HG02610 (cell line): ENCODE data around the gene GFRA1.

Experiments
- ATAC-seq: cut with Tn5 transposase; IDR thresholded peaks from one replicate; pipeline ENCODE4 v1.9.1; 2021; ENCODE audit warnings: mild to moderate bottlenecking, moderate library complexity; ENCODE audit not compliant: unreplicated experiment

The GFRA1 gene

DNA sequence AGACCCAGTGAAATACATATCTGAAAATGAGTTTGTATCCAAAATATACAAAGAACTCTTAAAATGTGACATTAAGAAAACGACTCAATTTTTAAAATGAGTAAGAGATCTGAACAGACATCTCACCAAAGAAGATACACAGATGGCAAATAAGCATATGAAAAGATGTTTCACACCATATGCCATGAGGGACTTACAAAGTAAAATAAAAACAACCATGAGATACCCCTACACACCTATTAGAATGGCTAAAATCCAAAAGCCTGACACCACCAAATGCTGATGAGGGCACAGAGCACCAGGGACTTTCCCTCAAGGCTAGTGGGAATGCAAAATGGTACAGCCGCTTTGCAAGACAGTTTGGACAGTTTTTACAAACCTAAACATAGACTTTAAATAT lies 27.9 kb downstream of the GFRA1 start:
- ATAC-seq = no peak

- ATAC-seq = no peak
These were observed 31.2 kb downstream of the GFRA1 start for GRCh38 chr10:116241642-116242410.

DNA sequence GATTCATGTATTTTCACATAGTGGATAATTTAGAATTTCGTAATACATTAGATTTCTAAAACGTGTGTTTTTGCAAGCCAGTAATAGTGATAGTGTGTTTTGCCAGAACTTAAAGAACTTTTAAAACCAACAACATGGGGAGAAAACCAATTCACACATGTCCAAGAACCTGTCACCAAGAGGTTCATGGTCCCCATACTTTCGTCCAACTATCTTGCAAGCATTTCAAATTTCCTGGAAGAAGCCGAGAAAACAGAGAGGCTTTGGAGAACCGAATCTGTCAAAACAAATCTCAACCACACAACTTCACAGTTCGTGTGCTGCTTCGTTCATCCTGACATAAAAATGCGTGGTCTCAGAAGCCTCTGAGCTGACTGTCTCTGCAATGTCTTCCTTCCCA lies 31.9 kb downstream of the GFRA1 start:
- ATAC-seq = no peak

- no peak for ATAC-seq
These were observed 32.7 kb downstream of the GFRA1 start for GRCh38 chr10:116240157-116240950.

DNA sequence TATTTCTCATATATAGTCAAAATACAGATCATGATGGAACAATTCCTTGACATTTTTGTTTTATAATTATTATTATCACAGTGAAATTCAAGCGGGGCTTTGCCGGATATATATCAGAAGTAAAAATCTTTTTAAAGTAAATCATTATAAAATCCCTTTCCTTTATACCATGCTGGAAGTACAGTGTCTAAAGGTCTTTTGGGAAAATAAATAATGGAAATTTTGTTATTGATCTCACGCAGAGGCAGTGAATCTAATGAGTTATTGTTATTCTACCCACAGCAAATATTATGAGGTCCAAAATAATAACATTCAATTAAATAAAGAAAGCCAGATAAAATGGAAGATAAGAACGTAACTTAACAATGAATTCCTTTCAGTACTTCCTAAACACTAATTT lies 33.8 kb downstream of the GFRA1 start:
- ATAC-seq = no peak

DNA sequence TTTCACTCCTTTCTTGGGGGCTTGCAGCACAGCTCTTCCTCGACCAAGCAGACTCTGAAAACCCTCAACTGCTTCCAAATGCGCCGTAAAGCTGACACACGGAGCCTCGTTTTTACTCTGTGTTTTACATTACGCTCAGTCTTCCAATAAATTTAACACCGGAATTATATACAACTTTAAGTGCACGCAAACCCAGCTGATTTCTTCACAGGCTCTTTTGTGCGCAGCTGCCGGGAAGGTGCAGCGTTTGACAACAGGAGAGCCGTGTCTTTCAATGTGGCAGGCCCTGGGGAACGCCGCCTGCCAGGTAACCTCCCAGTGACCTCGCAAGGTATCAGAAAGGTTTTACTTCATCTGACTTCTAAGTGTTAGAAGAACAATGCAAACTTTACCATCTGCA lies 35.0 kb downstream of the GFRA1 start:
- ATAC-seq = no peak

GRCh38 chr10:116237260-116237659 lies 35.7 kb downstream of the GFRA1 start:
- no peak for ATAC-seq

GRCh38 chr10:116233230-116233629 lies 39.8 kb downstream of the GFRA1 start:
- no peak for ATAC-seq

- ATAC-seq = no peak
These were observed 40.4 kb downstream of the GFRA1 start for GRCh38 chr10:116232613-116233012.

DNA sequence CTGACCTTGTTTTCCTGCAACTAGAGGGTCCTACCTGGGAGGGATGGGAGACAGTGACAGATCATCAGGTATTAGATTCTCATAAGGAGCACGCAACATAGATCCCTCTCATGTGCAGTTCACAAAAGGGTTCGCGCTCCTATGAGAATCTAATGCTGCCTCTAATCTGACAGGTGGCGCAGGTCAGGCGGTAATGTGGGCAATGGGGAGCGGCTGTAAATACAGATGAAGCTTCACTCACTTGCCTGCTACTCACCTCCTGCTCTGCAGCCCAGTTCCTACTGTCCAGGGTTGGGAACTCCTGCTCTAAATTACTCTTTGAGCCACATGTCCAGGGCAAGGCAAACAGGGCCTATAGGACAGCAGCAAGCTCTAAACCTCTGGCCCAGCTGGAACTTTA lies 46.2 kb downstream of the GFRA1 start:
- no peak for ATAC-seq

DNA sequence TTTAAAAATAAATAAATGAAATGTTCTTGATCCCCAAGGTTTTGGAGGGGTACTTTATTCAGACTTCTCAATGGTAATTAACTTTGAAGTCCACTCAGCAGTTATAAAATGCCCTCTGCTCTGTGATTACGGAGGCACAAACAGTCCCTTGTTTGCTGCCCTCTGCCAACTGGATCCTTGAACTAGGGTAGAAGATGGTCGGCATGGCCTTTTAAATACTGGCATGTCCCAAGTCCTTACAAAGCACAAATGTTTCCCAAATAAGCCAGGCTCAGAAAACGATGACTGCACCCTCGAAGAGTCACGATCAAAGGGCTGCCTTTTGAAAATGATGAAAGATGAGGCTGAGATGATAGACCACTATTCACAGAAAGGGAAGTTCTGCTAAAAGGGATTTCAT lies 47.0 kb downstream of the GFRA1 start:
- ATAC-seq = no peak

DNA sequence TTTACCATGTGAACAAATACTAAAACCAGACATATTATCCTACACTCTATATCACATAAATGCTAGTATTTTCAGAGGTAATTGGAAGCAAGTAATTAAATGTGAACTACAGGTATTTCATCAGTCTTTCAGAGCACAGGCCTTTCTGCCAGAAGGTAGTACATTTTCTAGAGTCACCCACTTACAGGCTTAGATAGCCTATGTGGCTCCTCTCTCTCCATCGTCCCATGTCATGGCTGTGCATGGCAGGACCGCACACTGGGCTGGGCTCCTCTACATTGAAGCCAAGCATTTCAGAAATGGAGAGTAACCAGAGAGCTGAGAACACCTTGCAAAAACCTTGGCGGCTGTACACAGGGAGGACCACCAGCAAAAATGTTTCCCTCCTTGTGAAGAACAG lies 49.7 kb downstream of the GFRA1 start:
- no peak for ATAC-seq

GRCh38 chr10:116221053-116221452 lies 52.0 kb downstream of the GFRA1 start:
- ATAC-seq = no peak

DNA sequence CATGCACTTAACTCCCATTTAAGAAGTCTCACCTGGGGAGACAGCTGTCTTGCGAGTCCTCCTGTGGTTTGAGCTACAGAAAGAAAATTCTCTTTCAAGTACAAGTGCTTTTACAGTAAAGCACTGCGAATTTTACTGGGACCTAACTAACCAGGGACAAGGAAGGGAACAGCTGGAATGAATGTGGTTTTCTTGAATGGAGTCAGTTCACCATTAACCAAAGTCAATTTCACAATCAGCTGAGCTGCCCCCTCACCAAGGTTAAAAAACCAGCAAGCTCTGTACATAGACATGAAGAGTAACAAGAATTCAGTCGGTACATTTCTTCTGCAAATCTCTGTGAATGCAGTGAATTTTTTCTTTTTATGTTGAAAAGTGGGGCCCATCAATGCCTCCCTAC lies 56.3 kb downstream of the GFRA1 start:
- no peak for ATAC-seq

- no peak for ATAC-seq
These were observed 57.4 kb downstream of the GFRA1 start for GRCh38 chr10:116215651-116216050.

- no peak for ATAC-seq
These were observed 61.3 kb downstream of the GFRA1 start for GRCh38 chr10:116211682-116212081.

GRCh38 chr10:116210588-116211346 lies 62.2 kb downstream of the GFRA1 start:
- no peak for ATAC-seq

DNA sequence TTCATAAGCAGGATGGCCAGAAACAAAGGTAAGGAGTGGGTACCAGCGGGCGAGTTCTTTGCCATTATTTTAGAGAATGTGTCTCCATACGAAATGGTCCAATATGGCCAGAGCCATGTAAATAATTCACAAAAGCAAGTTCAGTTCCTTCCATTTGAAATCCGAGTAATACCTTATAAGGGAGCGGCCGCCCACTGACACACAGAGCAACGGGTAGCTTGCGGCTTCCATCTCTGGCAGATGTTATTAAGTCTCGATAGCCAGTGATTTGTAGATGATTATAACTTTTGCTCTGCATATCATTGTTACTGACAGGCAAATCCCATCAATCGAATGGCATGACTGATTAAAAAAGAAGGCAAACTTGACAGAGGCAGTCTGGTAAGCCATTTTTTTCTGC lies 63.2 kb downstream of the GFRA1 start:
- ATAC-seq = no peak

- ATAC-seq = no peak
These were observed 63.9 kb downstream of the GFRA1 start for GRCh38 chr10:116208956-116209567.

DNA sequence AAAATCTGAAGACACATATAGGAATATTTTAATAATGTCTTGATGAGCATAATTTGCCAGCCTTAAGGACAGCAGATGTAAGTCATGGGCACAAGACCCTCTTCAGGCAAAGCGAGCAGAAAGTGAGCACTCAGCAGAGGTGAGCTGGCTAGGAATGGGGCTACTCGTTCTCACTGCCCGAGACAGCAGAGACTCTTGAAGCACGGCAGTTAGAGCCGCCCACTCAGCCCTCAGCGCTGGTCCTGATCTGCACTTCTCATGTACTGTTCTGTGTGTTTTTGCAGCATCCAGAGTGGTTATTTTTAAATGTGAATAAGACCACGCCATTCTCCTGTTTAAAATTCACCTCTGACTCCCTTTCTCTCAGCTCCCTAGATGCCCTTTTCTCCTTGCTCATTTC lies 65.3 kb downstream of the GFRA1 start:
- no peak for ATAC-seq

DNA sequence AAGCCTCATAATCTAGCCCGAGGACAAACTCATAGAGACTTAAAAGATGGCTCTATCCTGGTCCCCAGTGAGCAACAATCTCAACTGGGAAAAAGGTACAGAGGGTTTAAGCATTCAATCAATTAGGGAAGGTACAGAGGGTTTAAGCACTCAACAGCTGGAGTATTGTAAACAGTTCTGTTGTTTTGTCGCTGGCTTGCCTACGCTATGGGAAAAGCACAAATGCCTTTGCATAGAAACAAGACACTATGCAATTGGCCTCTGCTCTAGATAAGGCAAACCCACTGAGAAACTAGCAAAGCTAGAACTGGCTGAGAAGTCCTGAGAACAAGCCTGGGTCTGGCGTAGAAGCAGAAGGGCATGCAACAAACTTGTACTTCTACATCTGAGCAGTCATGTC lies 69.3 kb downstream of the GFRA1 start:
- ATAC-seq = no peak
